Choroid plexus epithelial cell (primary cell): ENCODE data around the gene SHMT2.

Source experiments
- DNase-seq: peaks from one replicate; pipeline ENCODE4 v3.0.0-alpha.2; 2010; ENCODE audit warnings: low read depth
- H3K4me3 ChIP-seq: 2 replicates; pipeline ENCODE4 v1.5.1; 2011; ENCODE audit warnings: low read depth, mild to moderate bottlenecking, control low read depth, low read length, moderate library complexity
- CTCF ChIP-seq: conservative IDR thresholded peaks from 2 replicates; pipeline ENCODE4 v1.5.1; 2011; ENCODE audit warnings: low read depth, mild to moderate bottlenecking, control low read depth, inconsistent platforms, low read length, moderate library complexity

Gene SHMT2

GRCh38 chr12:57192920-57193319, 36.6 kb upstream of the SHMT2 start:
- no peak overlapping the region for H3K4me3 ChIP-seq
- DNase-seq: no peak
- no peak for TF ChIP-seq CTCF

DNA sequence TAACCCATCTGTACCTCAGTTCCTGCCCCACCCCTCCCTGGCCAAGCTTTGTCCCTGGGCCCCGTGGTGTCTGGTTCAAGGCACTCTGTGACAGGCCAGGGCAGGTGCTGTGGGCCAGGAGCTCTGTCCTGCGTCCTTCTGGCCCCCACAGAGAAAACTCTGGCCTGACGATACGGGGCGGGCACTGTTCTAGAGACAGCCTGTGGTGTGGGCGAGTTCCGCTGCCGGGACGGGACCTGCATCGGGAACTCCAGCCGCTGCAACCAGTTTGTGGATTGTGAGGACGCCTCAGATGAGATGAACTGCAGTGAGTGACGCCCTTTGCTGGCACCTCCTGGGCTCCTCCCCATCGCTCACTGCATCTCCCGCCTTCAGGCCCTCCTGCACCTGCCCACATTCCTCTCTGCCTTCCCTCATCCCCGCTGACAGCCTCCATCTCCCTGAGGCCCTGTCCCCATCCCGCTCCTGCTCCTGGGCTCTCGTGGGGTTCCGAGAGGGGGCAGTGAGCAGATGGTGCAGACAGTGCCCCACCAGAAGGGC, 35.7 kb upstream of the SHMT2 start:
- no peak for TF ChIP-seq CTCF
- no peak for DNase-seq

GRCh38 chr12:57194253-57194652, 35.3 kb upstream of the SHMT2 start:
- TF ChIP-seq CTCF: no peak
- DNase-seq: no peak
- H3K4me3 ChIP-seq: no peak overlapping the region

More for the DNA sequence above, 35.7 kb upstream of the SHMT2 start:
- no peak overlapping the region for H3K4me3 ChIP-seq

DNA sequence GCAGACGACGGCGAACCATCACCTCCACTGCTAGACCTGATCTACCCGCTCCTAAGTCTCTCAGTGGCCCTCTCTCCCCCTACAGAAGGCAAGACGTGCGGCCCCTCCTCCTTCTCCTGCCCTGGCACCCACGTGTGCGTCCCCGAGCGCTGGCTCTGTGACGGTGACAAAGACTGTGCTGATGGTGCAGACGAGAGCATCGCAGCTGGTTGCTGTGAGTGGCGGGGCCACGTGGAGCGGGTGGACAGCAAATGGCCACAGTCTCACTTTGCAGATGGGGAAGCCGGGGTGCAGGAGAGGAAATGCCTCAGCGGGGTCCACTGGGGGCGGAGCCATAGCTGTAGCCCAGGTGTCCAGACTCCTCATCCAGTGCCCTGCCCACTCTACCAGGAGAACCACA, 34.3 kb upstream of the SHMT2 start:
- no peak for TF ChIP-seq CTCF
- no peak for DNase-seq
- no peak overlapping the region for H3K4me3 ChIP-seq

GRCh38 chr12:57195611-57196371, 33.7 kb upstream of the SHMT2 start:
- no peak for DNase-seq
- no peak overlapping the region for H3K4me3 ChIP-seq
- no peak for TF ChIP-seq CTCF

GRCh38 chr12:57196439-57196838, 33.1 kb upstream of the SHMT2 start:
- no peak for TF ChIP-seq CTCF
- no peak overlapping the region for H3K4me3 ChIP-seq
- DNase-seq: no peak

GRCh38 chr12:57196956-57197355, 32.6 kb upstream of the SHMT2 start:
- TF ChIP-seq CTCF: no peak
- no peak overlapping the region for H3K4me3 ChIP-seq
- DNase-seq: no peak
